ENCODE data around the gene RDH5.

DNA sequence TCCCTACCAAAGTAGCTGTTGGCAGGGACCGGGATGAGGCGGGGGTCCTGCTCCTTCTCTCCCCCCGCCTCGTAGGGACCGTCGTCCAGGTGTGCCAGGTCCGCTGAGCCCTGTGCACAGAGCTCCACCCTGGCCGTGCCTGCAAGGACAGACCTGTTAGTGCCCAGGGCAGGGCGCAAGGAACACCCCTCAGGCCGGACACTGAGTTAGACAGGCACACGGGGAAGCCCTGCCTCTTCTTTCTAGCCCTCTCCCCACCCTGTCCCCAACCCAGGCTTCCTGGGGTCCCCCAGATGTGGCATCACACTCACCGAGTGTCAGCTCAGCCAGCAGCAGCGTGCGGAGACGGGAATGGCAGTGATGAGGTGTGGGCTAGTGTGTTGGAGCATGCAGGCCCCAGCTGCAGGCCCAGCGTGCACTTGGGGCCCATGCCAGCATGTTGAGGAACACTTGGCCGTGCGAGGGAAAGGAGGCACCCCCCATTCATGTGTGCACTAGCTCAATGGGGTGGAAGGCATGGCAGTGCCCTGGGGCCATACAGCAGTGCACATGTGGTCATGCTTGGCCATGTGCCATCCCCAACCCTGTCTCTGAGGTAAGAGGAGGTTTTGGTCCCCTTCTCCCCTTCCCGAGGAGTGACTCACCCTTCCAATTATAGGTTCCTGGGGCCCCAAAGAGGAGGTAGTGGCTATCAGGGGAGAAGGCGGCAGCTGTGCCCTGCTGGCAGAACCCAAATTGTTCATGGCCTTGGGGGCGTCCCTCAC lies 19.8 kb upstream of the RDH5 start:
- no peak for TF ChIP-seq CHD4 (IDR thresholded peaks at IDR 0.05; ENCODE audit: borderline replicate concordance, low read length)
- TF ChIP-seq, protein P1, sequence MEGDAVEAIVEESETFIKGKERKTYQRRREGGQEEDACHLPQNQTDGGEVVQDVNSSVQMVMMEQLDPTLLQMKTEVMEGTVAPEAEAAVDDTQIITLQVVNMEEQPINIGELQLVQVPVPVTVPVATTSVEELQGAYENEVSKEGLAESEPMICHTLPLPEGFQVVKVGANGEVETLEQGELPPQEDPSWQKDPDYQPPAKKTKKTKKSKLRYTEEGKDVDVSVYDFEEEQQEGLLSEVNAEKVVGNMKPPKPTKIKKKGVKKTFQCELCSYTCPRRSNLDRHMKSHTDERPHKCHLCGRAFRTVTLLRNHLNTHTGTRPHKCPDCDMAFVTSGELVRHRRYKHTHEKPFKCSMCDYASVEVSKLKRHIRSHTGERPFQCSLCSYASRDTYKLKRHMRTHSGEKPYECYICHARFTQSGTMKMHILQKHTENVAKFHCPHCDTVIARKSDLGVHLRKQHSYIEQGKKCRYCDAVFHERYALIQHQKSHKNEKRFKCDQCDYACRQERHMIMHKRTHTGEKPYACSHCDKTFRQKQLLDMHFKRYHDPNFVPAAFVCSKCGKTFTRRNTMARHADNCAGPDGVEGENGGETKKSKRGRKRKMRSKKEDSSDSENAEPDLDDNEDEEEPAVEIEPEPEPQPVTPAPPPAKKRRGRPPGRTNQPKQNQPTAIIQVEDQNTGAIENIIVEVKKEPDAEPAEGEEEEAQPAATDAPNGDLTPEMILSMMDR (CRISPR knock-in tag; IDR thresholded peaks at IDR 0.05): no peak
- no peak for TF ChIP-seq BHLHE40 (IDR thresholded peaks at IDR 0.05; ENCODE audit: low read length)
- TF ChIP-seq, protein P2, sequence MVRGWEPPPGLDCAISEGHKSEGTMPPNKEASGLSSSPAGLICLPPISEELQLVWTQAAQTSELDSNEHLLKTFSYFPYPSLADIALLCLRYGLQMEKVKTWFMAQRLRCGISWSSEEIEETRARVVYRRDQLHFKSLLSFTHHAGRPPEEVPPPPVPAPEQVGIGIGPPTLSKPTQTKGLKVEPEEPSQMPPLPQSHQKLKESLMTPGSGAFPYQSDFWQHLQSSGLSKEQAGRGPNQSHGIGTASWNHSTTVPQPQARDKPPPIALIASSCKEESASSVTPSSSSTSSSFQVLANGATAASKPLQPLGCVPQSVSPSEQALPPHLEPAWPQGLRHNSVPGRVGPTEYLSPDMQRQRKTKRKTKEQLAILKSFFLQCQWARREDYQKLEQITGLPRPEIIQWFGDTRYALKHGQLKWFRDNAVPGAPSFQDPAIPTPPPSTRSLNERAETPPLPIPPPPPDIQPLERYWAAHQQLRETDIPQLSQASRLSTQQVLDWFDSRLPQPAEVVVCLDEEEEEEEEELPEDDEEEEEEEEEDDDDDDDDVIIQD (CRISPR knock-in tag; IDR thresholded peaks at IDR 0.05; ENCODE audit: low read depth): no peak
- TF ChIP-seq, protein P3, sequence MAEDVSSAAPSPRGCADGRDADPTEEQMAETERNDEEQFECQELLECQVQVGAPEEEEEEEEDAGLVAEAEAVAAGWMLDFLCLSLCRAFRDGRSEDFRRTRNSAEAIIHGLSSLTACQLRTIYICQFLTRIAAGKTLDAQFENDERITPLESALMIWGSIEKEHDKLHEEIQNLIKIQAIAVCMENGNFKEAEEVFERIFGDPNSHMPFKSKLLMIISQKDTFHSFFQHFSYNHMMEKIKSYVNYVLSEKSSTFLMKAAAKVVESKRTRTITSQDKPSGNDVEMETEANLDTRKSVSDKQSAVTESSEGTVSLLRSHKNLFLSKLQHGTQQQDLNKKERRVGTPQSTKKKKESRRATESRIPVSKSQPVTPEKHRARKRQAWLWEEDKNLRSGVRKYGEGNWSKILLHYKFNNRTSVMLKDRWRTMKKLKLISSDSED (CRISPR knock-in tag; IDR thresholded peaks at IDR 0.05): no peak
- TF ChIP-seq ZKSCAN1 (IDR thresholded peaks at IDR 0.05; ENCODE audit: low read length): no peak
- TF ChIP-seq ZNF589 (CRISPR knock-in tag; conservative IDR thresholded peaks at IDR 0.05): no peak
- TF ChIP-seq EP300 (IDR thresholded peaks at IDR 0.05; ENCODE audit: low read depth in 2 of 2, low read length in 2 of 2): no peak
- no peak for TF ChIP-seq EP300 (CRISPR knock-in tag; IDR thresholded peaks at IDR 0.05; ENCODE audit: borderline replicate concordance)
- no peak for TF ChIP-seq JUNB (CRISPR knock-in tag; IDR thresholded peaks at IDR 0.05; ENCODE audit: borderline replicate concordance)
- TF ChIP-seq ZNF274 (CRISPR knock-in tag; IDR thresholded peaks at IDR 0.05): no peak
